Endothelial cell of umbilical vein (primary cell): ENCODE results near the gene SOX5.

ENCODE experiments used
- JUN ChIP-seq: IDR thresholded peaks from 2 replicates; pipeline ENCODE4 v1.6.1; 2011; ENCODE audit warnings: borderline replicate concordance, low read depth; ENCODE audit not compliant: insufficient read length, insufficient read depth
- POLR2A ChIP-seq: IDR thresholded peaks from 2 replicates; pipeline ENCODE4 v1.6.1; 2012; ENCODE audit warnings: low read depth, mild to moderate bottlenecking, control low read depth, low read length
- TF ChIP-seq, protein P1 (sequence below), 2 donors: IDR thresholded peaks; 1 replicate in 1 of 2; 2 replicates in 1 of 2; pipeline ENCODE4 v1.5.1; 2011; ENCODE audit warnings: low read length in 2 of 2, mild to moderate bottlenecking in 2 of 2, moderate library complexity in 2 of 2, control low read depth in 1 of 2, inconsistent platforms in 1 of 2, low read depth in 1 of 2; ENCODE audit not compliant: insufficient read depth in 1 of 2; ENCODE audit errors: extremely low read depth in 1 of 2
- TF ChIP-seq, protein P2 (sequence below): IDR thresholded peaks from 2 replicates; pipeline ENCODE4 v1.6.1; 2011; ENCODE audit not compliant: insufficient read depth, insufficient read length

DNA sequence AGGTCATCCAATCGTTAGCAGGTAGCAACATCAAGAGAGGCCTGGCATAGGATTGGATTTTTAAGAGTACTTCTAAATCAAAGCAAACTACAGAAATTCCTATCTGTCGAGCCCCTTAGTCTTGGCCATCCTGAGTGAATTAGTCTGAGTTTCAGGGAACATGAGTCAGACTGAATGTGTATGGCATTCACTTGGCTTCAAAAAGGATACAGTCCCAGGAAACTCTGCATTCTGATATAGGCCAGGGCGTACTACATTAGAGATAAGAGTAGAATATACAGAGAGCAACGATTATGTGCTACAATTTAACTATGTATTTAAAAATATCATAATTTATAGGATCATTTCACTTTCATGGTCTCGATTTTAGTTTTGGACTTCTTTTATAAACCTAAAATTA, 242.2 kb downstream of the SOX5 start:
- TF ChIP-seq JUN: no peak
- TF ChIP-seq, protein P1, sequence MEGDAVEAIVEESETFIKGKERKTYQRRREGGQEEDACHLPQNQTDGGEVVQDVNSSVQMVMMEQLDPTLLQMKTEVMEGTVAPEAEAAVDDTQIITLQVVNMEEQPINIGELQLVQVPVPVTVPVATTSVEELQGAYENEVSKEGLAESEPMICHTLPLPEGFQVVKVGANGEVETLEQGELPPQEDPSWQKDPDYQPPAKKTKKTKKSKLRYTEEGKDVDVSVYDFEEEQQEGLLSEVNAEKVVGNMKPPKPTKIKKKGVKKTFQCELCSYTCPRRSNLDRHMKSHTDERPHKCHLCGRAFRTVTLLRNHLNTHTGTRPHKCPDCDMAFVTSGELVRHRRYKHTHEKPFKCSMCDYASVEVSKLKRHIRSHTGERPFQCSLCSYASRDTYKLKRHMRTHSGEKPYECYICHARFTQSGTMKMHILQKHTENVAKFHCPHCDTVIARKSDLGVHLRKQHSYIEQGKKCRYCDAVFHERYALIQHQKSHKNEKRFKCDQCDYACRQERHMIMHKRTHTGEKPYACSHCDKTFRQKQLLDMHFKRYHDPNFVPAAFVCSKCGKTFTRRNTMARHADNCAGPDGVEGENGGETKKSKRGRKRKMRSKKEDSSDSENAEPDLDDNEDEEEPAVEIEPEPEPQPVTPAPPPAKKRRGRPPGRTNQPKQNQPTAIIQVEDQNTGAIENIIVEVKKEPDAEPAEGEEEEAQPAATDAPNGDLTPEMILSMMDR (IDR thresholded peaks at IDR 0.05; ENCODE audit: extremely low read depth in 1 of 2, insufficient read depth in 1 of 2, low read depth in 1 of 2, low read length in 2 of 2): no peak
- TF ChIP-seq, protein P2, sequence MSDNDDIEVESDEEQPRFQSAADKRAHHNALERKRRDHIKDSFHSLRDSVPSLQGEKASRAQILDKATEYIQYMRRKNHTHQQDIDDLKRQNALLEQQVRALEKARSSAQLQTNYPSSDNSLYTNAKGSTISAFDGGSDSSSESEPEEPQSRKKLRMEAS: no peak
- no peak for TF ChIP-seq POLR2A
